ENCODE measurements around the gene OR2S2.
"Not testable (repeated sequence)": the region's sequence is repeated elsewhere in the genome, so short reads cannot be mapped to it uniquely, and the experiment has no call there.

OR2S2 gene

GRCh38 chr9:35918780-35919179, 39.2 kb downstream of the OR2S2 start:
- no peak for DNase-seq (ENCODE audit: low spot score)
- no peak for TF ChIP-seq CTCF (conservative IDR thresholded peaks at IDR 0.05; ENCODE audit: low read depth)
- ChIA-PET CTCF (interaction anchor here (0.7 kb wide), 1 partner anchor 401 kb away, joined by 5 read pairs; no protein-coding TSS in a partner anchor), POLR2A (ENCODE audit: low non-redundant PET) (no interaction called here)
- no peak overlapping the region for H3K27ac ChIP-seq

GRCh38 chr9:35917261-35917660, 40.7 kb downstream of the OR2S2 start:
- no peak overlapping the region for H3K27ac ChIP-seq
- CTCF ChIA-PET: interaction anchor here (0.5 kb wide), 1 partner anchor 1541 kb away, joined by 3 read pairs; no protein-coding TSS in a partner anchor
- POLR2A ChIA-PET (ENCODE audit: low non-redundant PET): no interaction called here
- DNase-seq (ENCODE audit: low spot score): no peak
- TF ChIP-seq CTCF (conservative IDR thresholded peaks at IDR 0.05; ENCODE audit: low read depth): no peak

GRCh38 chr9:35915681-35916294, 42.2 kb downstream of the OR2S2 start:
- ChIA-PET POLR2A (ENCODE audit: low non-redundant PET) (no interaction called here), CTCF (no interaction called here)
- DNase-seq (ENCODE audit: low spot score): no peak
- TF ChIP-seq CTCF (conservative IDR thresholded peaks at IDR 0.05; ENCODE audit: low read depth): no peak
- peak overlapping the region; percentile 48; the same call in 1 of the 2 replicates for H3K27ac ChIP-seq

DNA sequence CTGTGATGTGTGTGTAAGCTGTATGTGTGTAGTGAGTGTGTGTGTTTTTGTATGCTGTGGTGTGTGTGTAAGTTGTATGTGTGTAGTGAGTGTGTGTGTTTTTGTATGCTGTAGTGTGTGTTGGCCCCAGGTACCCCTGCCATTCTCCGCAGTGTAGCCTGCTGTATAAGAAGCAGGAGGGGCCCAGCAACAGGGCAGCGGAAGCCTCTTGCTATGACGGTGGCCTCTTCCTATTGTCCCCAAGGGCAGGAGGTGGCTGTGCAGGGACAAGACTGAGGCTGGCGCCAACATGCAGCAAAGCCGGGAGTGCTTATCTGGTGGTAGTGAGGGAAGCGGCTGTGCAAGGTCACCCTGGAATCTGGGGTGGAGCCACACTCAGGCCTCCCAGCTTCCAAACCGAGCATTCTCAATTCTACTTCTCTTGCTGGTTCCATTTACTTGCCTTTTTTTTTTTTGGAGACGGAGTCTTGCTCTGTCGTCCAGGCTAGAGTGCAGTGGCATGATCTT, 43.6 kb downstream of the OR2S2 start:
- CTCF ChIA-PET: interaction anchor here (0.6 kb wide), 1 partner anchor 33 kb away, joined by 3 read pairs; no protein-coding TSS in a partner anchor

DNA sequence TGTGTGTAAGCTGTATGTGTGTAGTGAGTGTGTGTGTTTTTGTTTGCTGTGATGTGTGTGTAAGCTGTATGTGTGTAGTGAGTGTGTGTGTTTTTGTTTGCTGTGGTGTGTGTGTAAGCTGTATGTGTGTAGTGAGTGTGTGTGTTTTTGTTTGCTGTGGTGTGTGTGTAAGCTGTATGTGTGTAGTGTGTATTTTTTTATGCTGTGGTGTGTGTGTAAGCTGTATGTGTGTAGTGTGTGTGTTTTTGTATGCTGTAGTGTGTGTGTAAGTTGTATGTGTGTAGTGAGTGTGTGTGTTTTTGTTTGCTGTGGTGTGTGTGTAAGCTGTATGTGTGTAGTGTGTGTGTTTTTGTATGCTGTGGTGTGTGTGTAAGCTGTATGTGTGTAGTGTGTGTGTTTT, 44.5 kb downstream of the OR2S2 start:
- CTCF ChIA-PET: interaction anchor here (0.6 kb wide), 1 partner anchor 123 kb away, joined by 3 read pairs; no protein-coding TSS in a partner anchor
- POLR2A ChIA-PET (ENCODE audit: low non-redundant PET); H3K27ac ChIP-seq; DNase-seq (ENCODE audit: low spot score): not testable (repeated sequence)

More for the DNA sequence above, 43.6 kb downstream of the OR2S2 start:
- no peak for DNase-seq (ENCODE audit: low spot score)
- no peak for TF ChIP-seq CTCF (conservative IDR thresholded peaks at IDR 0.05; ENCODE audit: low read depth)
- H3K27ac ChIP-seq: peak overlapping the region; percentile 48
- POLR2A ChIA-PET (ENCODE audit: low non-redundant PET): no interaction called here

- no peak for TF ChIP-seq CTCF (conservative IDR thresholded peaks at IDR 0.05; ENCODE audit: low read depth)
- ChIA-PET POLR2A (ENCODE audit: low non-redundant PET) (no interaction called here), CTCF (no interaction called here)
- peak overlapping the region; percentile 23 for H3K27ac ChIP-seq
- no peak for DNase-seq (ENCODE audit: low spot score)
These were observed 45.1 kb downstream of the OR2S2 start for GRCh38 chr9:35912791-35913400.

- DNase-seq (ENCODE audit: low spot score): no peak
- ChIA-PET POLR2A (ENCODE audit: low non-redundant PET) (no interaction called here), CTCF (interaction anchor here (0.6 to 2.0 kb wide), 7 partner anchors 9 to 1545 kb away, joined by 3 to 6 read pairs (median 4); no protein-coding TSS in a partner anchor)
- peak overlapping the region; percentile 23 for H3K27ac ChIP-seq
- TF ChIP-seq CTCF (conservative IDR thresholded peaks at IDR 0.05; ENCODE audit: low read depth): no peak
These were observed 46.3 kb downstream of the OR2S2 start for GRCh38 chr9:35911690-35912089.
